SH-SY5Y (cell line): ENCODE results near the gene FOXN3.

Experiments used
- GATA2 ChIP-seq: IDR thresholded peaks from 2 replicates; pipeline ENCODE4 v1.6.1; 2011; ENCODE audit warnings: mild to moderate bottlenecking, low read depth, low read length
- GATA3 ChIP-seq: IDR thresholded peaks from 2 replicates; pipeline ENCODE4 v1.6.1; 2011; ENCODE audit warnings: low read depth, mild to moderate bottlenecking, low read length, moderate library complexity

- no peak for TF ChIP-seq GATA2
- TF ChIP-seq GATA3, result no peak
Observed at GRCh38 chr14:89249065-89249695, 167.9 kb downstream of the FOXN3 start.
